ENCODE measurements around the gene MAP3K3. TPM values are rescaled to one million over a fixed set of nuclear protein-coding genes. Genes with fewer than 3 reads are reported as not detected.

Gene MAP3K3
- total and polyA plus RNA-seq, 2 donors (not counting 3 experiments of a cell fraction or from before 2014, with no cell fraction given) = 56.6 to 81.0 TPM

DNA sequence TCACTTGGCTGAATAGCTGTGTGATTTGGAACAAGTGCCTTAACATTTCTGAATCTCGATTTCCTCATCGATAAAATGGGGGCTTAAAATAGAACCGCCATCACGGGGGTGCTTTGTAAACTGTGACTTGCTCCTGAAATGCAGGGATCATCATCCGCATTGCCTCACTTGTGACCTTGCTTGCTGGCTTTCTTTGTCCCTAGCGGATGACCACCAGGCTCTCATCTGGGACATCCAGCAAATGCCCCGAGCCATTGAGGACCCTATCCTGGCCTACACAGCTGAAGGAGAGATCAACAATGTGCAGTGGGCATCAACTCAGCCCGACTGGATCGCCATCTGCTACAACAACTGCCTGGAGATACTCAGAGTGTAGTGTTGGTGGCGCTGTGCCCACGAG is 33.4 kb upstream of the MAP3K3 start:
- H3K9me1 ChIP-seq (replicated peaks; ENCODE audit: control insufficient read depth, extremely low read depth, insufficient read depth, low read length) = no peaks in the 10 kb centered on the region
- no peaks in the 10 kb centered on the region for H4K20me1 ChIP-seq (replicated peaks; ENCODE audit: control insufficient read depth, extremely low read depth, insufficient read depth, low read length)
- no peaks in the 10 kb centered on the region for H3K4me1 ChIP-seq (ENCODE audit: control insufficient read depth, extremely low read depth, insufficient read depth, low read length)
- intact Hi-C loops (cut with micrococcal nuclease) (no loop called here), dilution Hi-C loops (cut with MboI; ENCODE audit: extremely low pct_ligation_motif_present, low sequenced_read_pairs) (no loop called here)
- FAIRE-seq (no peak), DNase-seq (ENCODE audit: low read depth, low spot score) (no peak)
- H3K27ac ChIP-seq (ENCODE audit: insufficient read depth, low read depth, low read length) = no peak overlapping the region
- no peak overlapping the region for H3K4me2 ChIP-seq (ENCODE audit: insufficient read depth, low read length)
- ChIA-PET POLR2A (no interaction called here), CTCF (no interaction called here)
- no peak overlapping the region for H2AFZ ChIP-seq (ENCODE audit: low read depth, low read length)
- H3K9me3 ChIP-seq (replicated peaks; ENCODE audit: control insufficient read depth, insufficient read depth, low read length) = no peaks in the 10 kb centered on the region
- TF ChIP-seq MYC (IDR thresholded peaks at IDR 0.05; ENCODE audit: low read depth, low read length) (no peak), EZH2 (IDR thresholded peaks at IDR 0.05; ENCODE audit: borderline replicate concordance, low read depth, low read length, severe bottlenecking) (no peak), FOS (IDR thresholded peaks at IDR 0.05; ENCODE audit: borderline replicate concordance, insufficient read depth, low read length) (no peak), JUN (IDR thresholded peaks at IDR 0.05; ENCODE audit: borderline replicate concordance, insufficient read depth, insufficient read length, low read depth) (no peak), POLR2A (IDR thresholded peaks at IDR 0.05; ENCODE audit: low read depth, low read length) (no peak), GATA2 (IDR thresholded peaks at IDR 0.05; ENCODE audit: insufficient read depth, insufficient read length, low read depth, low read length) (no peak), POLR2AphosphoS5 (IDR thresholded peaks at IDR 0.05; ENCODE audit: insufficient read depth, low read depth, low read length) (no peak)
- TF ChIP-seq, protein P1, sequence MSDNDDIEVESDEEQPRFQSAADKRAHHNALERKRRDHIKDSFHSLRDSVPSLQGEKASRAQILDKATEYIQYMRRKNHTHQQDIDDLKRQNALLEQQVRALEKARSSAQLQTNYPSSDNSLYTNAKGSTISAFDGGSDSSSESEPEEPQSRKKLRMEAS (IDR thresholded peaks at IDR 0.05; ENCODE audit: insufficient read depth, insufficient read length) = no peak
- TF ChIP-seq, protein P2, sequence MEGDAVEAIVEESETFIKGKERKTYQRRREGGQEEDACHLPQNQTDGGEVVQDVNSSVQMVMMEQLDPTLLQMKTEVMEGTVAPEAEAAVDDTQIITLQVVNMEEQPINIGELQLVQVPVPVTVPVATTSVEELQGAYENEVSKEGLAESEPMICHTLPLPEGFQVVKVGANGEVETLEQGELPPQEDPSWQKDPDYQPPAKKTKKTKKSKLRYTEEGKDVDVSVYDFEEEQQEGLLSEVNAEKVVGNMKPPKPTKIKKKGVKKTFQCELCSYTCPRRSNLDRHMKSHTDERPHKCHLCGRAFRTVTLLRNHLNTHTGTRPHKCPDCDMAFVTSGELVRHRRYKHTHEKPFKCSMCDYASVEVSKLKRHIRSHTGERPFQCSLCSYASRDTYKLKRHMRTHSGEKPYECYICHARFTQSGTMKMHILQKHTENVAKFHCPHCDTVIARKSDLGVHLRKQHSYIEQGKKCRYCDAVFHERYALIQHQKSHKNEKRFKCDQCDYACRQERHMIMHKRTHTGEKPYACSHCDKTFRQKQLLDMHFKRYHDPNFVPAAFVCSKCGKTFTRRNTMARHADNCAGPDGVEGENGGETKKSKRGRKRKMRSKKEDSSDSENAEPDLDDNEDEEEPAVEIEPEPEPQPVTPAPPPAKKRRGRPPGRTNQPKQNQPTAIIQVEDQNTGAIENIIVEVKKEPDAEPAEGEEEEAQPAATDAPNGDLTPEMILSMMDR (IDR thresholded peaks at IDR 0.05; ENCODE audit: extremely low read depth in 1 of 2, insufficient read depth in 1 of 2, low read depth in 1 of 2, low read length in 2 of 2) = no peak
- no peaks in the 10 kb centered on the region for H3K27me3 ChIP-seq (ENCODE audit: control insufficient read depth in 2 of 2, insufficient read depth in 2 of 2, low read length in 2 of 2)
- no TSS peak for BruUV-seq (replicated peaks)
- H3K79me2 ChIP-seq (ENCODE audit: control insufficient read depth, insufficient read depth, low read length) = no peaks in the 10 kb centered on the region
- H3K9ac ChIP-seq (replicated peaks; ENCODE audit: extremely low read depth, insufficient read depth, low read length) = no peak overlapping the region
- no peak overlapping the region for H3K4me3 ChIP-seq (replicated peaks in 1 of 3; ENCODE audit: insufficient read depth in 1 of 3, low read depth in 1 of 3, low read length in 3 of 3)
- H3K36me3 ChIP-seq (ENCODE audit: control insufficient read depth in 2 of 2, extremely low read depth in 1 of 2, insufficient read depth in 2 of 2, low read length in 2 of 2) = peaks cover 25 to 35% of the 10 kb centered on the region in 2 experiments
